ENCODE results near the gene SLC26A1. TPM values are rescaled to one million over a fixed set of nuclear protein-coding genes. Genes with fewer than 3 reads are reported as not detected.

SLC26A1 gene
- total and polyA plus RNA-seq, 2 of the 13 experiments (the other 11 are each of a cell fraction or from before 2014, with no cell fraction given), result 5.4 to 22.9 TPM

DNA sequence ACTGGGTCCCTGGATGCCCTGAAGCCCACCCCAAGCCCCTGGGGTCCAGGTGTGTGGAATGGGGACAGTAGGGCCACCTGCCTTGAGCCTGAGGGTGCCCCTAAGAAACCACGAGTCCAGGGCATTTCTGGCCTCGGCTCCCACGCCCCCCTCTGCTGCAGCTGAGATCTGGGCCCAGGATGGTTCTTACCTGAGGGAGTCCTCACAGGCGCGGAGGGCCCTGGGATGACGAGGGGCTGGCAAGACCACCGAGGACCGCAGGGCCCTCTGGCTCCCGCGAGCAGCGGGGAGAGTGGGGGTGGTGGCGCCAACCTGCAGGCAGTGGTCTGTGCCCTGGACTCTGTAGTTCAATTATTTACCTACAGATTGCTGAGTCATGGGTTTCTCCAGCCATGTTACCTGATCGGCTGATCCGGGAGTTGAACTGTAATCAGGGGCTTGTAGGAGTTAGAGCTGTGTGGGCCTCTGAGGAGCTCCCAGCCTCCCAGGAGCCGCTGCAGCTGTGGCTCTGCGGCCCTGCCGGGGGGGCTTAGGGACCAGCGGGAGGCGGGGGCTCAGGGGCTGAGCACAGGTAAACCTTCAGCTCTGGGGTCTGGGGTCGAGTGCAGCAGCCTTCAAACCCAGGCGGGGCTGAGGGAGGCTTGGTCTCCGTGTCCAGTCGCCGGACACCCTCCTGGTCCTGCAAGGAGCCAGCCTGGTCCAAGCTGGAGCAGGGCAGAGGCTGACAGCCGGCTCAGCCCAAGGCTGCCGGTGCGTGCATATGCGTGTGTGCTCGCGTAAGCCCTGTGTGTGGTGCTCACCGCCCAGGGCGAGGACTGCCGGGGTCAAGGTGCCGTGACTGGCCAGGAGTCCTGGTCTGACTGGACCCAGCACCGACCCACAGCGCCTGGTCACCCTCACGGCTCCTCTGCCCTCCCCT, at the start of gene SLC26A1 (continued):
- TF ChIP-seq NFAT5 (CRISPR knock-in tag; IDR thresholded peaks at IDR 0.05) (no peak; the same call in 1 of the 2 replicates), ZBTB4 (CRISPR knock-in tag; IDR thresholded peaks at IDR 0.05; ENCODE audit: borderline replicate concordance) (no peak), CCAR2 (optimal IDR thresholded peaks at IDR 0.05; ENCODE audit: low read depth, low read length) (no peak), MYC (CRISPR knock-in tag; IDR thresholded peaks at IDR 0.05; ENCODE audit: borderline replicate concordance) (peak; percentile 40), ZNF33A (CRISPR knock-in tag; IDR thresholded peaks at IDR 0.05; ENCODE audit: borderline replicate concordance) (no peak), MAF1 (CRISPR knock-in tag; IDR thresholded peaks at IDR 0.05; ENCODE audit: borderline replicate concordance) (0 out of 2 replicates have a peak, but pooled peaks have one; percentile 43), FOXO1 (CRISPR knock-in tag; IDR thresholded peaks at IDR 0.05) (peak; percentile 48), IRF2 (CRISPR knock-in tag; IDR thresholded peaks at IDR 0.05) (peak; percentile 45; the same call in 1 of the 2 replicates), SSRP1 (CRISPR knock-in tag; IDR thresholded peaks at IDR 0.05) (no peak), ZNF441 (CRISPR knock-in tag; IDR thresholded peaks at IDR 0.05; ENCODE audit: borderline replicate concordance) (0 out of 2 replicates have a peak, but pooled peaks have one; percentile 7), BRD4 (CRISPR knock-in tag; IDR thresholded peaks at IDR 0.05) (peak; percentile 58)
- TF ChIP-seq, protein P1, sequence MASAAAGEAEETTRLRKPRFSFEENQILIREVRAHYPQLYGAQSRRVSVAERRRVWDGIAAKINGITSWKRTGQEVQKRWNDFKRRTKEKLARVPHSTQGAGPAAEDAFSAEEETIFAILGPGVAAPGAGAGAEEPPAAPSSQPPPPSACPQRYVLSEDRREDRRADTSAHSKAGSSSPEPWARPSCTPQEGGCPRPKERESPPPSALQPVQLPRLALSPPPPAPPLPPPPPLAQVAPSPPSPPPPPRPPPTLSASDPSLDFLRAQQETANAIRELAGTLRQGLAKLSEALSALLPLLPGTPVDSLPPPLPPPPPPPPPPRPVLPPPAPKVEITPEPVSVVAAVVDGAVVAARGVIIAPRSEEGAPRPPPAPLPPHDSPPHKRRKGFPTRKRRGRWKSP (CRISPR knock-in tag; IDR thresholded peaks at IDR 0.05), result no peak; the same call in none of the 2 replicates
- TF ChIP-seq, protein P2, sequence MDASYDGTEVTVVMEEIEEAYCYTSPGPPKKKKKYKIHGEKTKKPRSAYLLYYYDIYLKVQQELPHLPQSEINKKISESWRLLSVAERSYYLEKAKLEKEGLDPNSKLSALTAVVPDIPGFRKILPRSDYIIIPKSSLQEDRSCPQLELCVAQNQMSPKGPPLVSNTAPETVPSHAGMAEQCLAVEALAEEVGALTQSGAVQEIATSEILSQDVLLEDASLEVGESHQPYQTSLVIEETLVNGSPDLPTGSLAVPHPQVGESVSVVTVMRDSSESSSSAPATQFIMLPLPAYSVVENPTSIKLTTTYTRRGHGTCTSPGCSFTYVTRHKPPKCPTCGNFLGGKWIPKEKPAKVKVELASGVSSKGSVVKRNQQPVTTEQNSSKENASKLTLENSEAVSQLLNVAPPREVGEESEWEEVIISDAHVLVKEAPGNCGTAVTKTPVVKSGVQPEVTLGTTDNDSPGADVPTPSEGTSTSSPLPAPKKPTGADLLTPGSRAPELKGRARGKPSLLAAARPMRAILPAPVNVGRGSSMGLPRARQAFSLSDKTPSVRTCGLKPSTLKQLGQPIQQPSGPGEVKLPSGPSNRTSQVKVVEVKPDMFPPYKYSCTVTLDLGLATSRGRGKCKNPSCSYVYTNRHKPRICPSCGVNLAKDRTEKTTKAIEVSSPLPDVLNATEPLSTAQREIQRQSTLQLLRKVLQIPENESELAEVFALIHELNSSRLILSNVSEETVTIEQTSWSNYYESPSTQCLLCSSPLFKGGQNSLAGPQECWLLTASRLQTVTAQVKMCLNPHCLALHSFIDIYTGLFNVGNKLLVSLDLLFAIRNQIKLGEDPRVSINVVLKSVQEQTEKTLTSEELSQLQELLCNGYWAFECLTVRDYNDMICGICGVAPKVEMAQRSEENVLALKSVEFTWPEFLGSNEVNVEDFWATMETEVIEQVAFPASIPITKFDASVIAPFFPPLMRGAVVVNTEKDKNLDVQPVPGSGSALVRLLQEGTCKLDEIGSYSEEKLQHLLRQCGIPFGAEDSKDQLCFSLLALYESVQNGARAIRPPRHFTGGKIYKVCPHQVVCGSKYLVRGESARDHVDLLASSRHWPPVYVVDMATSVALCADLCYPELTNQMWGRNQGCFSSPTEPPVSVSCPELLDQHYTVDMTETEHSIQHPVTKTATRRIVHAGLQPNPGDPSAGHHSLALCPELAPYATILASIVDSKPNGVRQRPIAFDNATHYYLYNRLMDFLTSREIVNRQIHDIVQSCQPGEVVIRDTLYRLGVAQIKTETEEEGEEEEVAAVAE (CRISPR knock-in tag; IDR thresholded peaks at IDR 0.05; ENCODE audit: borderline replicate concordance), result no peak

Data from HepG2 (cell line).